GM19043 (cell line): ENCODE measurements around the gene POM121C.
"Not testable (repeated sequence)": the region's sequence is repeated elsewhere in the genome, so short reads cannot be mapped to it uniquely, and the experiment has no call there.

ENCODE experiments used
- ATAC-seq: cut with Tn5 transposase; IDR thresholded peaks from one replicate; pipeline ENCODE4 v1.9.1; 2021; ENCODE audit warnings: low read depth; ENCODE audit not compliant: unreplicated experiment

Gene POM121C

GRCh38 chr7:75439000-75439399, 47.1 kb downstream of the POM121C start:
- ATAC-seq, result not testable (repeated sequence)

GRCh38 chr7:75423481-75423880, 62.6 kb downstream of the POM121C start:
- not testable (repeated sequence) for ATAC-seq

DNA sequence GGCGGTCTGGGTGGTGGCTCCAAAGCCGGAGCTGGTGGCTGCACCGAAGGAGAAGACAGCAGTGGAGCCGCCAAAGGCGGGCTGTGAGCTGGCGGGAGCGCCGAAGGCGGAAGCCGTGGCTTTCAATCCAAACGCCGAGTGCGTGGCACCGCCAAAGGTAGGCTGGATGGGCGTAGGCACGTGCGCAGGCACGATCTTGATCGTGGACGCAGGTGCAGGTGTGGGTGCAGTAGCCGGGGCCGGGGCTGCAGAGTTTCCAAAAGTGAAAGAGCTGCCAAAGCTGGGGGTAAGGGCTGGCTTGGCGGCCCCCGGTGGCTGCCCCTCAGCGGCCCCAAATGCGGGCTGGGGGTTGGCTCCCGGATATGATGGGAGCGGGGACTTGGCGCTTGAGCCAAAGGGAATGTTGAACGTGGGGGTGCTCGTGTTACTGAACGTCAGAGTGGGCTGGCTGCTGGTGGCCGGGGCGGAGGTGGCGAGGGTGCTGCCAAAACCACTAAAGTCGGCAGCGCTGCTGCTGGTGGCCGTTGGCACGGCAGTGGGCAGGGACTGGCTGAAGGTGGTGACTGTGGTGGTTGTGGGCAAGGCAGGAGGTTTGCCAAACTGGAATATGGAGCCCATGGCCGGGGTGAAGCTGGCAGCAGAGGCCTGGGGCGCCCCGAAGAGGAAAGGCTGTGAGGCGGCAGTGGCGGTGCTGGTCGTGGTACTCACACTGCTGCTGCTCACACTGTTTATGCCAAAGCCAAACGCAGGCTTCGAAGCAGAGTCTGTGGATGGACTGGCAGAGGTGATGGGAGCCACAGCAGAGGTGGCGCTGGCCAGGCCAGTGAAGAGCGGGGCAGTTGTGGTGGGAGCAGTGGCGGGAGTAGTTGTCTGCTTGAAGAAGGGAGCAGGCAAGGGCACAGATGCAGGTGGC, 64.0 kb downstream of the POM121C start:
- not testable (repeated sequence) for ATAC-seq

DNA sequence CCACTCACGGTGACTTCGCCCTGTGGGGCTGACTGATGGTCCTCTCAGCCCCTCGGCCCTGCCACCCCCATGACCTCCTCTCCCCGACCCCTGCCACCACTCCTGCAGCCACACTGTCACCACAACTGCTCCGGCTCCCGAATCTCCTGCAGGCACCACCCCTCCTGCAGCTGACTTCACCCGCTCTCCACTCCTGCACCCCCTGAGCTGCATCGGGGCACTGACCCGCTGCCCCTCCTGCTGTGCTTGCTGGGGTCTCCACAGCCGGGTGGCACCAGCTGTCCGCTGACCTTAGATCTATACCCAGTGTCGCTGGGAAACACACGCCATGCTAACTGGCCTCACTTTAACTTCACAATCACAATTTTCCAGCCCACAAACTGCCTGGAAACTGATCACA, 65.9 kb downstream of the POM121C start:
- not testable (repeated sequence) for ATAC-seq

DNA sequence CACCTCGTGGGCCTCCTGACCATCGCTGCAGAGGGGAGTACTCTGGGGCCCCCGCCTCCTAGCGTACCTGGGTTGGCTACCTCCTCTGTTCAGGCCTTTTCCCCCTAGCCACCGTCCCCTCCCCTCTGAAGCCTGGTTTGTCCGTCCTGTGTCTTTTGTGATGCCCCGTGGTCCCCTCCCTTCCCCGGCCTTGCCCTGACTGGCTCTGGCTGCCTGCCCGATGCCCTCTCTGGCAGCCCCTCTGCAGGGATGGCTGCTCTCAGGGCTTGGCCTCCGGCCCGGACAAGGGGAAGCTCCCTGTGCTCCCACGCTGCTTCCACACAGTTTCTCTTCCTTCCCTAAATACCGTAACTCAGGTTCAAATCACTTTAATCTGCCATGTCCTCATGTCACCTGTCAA, 66.4 kb downstream of the POM121C start:
- not testable (repeated sequence) for ATAC-seq

DNA sequence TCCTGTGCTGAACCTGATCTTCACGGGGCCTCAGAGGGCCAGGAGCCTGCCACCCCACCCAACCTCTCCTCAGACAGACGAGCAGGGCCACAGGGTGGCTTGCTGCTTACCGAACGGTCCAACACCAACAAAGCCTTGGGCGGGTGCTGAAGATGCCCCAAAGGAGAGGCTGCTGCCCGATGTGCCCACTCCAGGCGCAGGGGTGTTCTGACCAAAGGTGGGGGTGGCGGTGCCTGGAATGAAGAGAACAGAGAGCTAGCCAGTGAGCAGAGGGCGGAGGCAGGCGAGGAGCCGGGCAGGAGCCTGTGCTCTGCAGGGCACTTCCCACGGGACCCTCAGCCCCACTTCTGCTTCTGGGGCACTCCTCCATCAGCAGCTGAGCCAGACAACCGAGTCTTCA, 66.9 kb downstream of the POM121C start:
- not testable (repeated sequence) for ATAC-seq

DNA sequence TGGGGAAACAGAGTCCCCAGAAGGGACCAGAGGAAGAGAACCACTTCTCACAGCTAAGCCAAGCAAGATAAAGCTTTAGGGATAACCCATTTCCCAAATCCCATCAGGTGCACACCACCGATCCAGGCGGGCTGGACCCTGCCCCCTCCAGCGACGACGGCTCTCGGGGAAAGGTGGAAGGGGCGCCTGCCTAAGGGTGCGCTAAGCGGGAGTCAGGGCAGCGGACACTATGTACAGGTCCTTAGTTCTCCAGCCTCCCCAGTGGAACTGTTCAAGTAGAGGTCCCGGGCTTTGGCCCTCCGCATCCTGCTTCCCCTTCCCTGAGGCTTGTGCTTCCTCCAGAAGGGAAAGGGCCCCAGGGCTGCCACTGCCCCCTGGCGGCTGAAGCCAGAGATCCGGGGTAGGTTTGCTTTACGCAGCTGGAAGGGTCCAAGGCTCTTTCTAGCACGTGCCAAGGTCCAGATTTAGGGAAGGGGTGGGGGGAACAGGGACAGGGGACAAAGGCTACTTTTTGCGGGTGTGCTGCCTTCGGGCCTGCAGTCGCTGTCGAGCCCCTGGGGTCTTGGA, 67.7 kb downstream of the POM121C start:
- not testable (repeated sequence) for ATAC-seq

DNA sequence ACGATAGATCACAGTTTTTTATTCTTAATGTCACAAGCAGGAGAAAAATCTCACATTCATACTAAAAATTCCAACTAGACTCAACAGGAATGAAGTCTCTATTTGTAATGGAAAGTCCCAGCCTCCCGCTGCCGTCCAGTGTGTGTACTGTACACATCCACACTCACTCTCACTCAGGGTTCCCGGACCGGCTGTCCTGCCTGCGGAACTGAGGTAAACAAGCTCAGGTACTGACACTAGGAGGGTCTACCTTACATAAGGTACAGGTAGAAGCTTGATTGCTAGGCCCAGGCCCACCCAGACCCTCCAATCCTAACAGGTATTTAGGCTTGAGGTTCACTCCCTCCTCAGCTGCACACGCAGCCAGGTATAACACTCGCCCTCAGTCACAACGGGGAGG, 69.3 kb downstream of the POM121C start:
- ATAC-seq, result not testable (repeated sequence)

DNA sequence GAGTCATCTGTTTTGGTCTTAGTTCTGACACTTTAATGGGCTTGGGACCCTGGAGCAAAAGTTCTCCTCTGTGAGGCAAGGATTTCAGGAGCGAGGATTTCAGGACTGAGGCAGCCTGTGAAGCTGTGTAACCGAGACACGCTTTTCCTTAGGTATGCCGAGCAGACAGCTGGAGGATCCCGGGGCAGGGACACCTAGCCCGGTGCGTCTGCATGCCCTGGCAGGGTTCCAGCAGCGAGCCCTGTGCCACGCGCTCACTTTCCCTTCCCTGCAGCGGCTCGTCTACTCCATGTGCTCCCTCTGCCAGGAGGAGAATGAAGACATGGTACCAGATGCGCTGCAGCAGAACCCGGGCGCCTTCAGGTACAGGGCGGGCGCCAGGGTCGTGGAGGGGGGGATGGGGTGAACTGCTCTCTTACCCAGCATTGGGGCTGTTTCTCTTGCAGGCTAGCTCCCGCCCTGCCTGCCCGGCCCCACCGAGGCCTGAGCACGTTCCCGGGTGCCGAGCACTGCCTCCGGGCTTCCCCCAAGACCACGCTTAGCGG, 70.2 kb downstream of the POM121C start:
- ATAC-seq, result not testable (repeated sequence)

DNA sequence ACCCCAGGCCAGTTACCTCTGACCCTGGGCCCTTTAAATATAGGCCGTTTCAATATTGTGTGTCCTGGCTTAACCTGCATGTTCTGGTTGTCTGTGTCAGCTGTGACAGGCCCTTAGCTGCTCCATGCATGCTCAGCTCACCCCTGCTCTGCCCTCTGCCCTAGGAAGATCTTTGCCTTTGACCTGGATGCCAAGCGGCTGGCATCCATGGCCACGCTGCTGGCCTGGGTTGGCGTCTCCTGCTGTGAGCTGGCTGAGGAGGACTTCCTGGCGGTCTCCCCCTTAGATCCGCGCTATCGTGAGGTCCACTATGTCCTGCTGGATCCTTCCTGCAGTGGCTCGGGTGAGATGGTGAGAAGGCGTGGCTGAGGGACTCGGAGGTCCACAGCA, 70.7 kb downstream of the POM121C start:
- ATAC-seq, result not testable (repeated sequence)

DNA sequence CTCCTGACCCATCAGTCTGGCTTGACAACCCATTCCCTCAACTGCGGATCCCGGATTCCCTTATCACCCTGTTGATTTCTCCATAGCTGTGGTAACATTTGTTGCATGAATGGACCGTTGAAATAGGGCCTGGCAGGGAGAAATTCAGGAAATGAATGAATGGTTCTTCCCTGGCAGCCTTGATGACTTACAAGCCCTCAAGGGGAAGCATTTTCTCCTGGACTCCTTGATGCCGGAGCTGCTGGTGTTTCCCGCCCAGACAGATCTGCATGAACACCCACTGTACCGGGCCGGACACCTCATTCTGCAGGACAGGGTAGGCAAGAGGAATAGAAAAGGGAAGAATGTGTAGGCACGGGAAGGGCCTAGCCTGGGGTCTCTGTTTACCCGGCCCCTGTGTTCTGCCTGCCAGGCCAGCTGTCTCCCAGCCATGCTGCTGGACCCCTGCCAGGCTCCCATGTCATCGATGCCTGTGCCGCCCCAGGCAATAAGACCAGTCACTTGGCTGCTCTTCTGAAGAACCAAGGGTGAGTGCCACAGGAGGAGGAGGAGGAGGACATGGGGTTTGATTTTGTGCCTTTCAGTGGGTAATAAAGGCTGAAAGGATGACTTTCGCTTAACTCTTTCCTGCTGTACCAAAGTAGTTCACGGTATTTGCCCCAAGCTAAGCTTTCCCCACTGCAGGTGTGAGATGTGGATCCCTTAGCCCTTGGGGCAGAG, 71.2 kb downstream of the POM121C start:
- ATAC-seq, result not testable (repeated sequence)

DNA sequence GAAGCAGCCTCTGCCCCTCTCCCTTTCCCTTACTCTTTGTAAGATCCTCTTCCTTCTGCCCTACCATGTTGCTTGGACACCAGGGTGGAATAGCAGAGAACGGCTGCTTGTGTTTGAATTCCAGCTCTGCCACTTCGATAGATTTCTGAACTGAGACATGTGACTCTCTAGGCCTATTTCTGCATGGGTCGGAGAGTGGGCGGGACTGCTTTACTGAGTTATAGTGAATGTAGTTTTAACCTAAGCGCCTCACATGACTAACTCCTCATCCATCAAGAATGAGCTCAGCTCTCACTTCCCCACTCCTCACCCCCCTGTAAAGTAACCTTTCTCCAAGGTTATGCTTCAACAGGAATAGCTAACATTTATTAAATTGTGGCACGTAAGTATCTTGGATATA, 71.9 kb downstream of the POM121C start:
- not testable (repeated sequence) for ATAC-seq

DNA sequence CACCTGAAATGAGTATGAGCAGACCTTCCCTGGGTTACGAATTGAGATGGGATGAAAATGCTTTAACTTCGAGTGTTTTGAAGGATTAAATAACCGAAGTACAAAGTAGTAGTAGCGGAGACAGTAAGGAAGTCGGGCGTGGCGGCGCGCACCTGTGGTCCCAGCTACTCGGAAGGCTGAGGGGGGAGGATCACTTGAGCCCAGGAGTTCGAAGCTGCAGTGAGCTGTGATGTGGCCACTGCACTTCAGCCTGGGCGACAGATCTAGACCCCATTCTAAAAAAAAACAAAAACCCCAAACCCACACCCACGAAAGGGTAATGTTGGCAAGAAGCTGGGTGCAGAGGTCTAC, 75.3 kb downstream of the POM121C start:
- ATAC-seq, result not testable (repeated sequence)

DNA sequence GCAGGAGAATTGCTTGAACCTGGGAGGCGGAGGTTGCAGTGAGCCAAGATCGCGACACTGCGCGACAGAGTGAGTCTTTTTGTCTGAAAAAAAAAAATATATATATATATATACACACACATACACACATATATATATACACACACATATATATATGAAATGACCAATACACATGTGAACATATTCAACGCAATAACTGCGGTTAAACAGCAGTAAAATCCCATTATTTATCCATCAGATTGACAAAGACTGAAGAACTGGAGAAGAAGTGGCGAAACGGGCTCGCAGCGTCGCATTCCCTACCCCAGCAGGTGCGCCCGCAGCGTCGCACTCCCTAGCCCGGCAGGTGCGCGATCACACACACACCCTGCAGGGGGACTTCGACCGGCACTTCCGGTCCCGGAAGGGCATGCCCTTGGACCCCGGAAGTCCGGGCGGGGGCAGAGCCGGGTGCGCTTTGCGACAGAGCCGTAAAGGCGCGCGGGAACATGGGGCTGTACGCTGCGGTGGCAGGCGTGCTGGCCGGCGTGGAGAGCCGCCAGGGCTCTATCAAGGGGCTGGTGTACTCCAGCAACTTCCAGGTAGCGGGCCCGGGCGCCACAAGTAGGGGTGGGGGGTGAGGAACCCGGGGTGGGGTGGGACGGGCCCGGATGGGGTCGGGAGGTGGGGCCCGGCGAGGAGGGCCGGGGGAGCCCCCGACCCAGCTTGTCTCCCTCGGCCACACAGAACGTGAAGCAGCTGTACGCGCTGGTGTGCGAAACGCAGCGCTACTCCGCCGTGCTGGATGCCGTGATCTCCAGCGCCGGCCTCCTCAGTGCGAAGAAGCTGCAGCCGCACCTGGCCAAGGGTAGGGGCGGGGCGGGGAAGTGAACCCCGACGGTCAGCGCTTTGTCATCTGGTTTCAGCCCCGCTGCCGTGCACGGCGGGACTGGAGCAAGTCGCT, 75.9 kb downstream of the POM121C start:
- ATAC-seq, result peak; percentile 92

DNA sequence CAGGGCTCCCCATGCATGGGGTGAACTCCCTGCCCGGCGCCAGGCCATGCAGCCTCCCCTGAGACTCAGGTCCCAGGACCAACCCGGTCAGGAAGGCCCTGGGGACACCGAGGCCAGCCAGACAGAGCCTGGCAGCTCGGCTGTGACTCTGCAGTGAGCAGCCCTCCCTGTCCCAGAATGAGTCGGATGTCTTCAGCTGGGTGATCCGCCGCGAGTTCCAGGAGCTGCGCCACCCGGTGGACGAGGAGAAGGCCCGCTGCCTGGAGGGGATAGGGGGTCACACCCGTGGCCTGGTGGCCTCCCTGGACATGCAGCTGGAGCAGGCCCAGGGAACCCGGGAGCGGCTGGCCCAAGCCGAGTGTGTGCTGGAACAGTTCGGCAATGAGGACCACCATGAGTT, 81.4 kb downstream of the POM121C start:
- not testable (repeated sequence) for ATAC-seq

- not testable (repeated sequence) for ATAC-seq
These were observed 82.3 kb downstream of the POM121C start for GRCh38 chr7:75403455-75404443.

DNA sequence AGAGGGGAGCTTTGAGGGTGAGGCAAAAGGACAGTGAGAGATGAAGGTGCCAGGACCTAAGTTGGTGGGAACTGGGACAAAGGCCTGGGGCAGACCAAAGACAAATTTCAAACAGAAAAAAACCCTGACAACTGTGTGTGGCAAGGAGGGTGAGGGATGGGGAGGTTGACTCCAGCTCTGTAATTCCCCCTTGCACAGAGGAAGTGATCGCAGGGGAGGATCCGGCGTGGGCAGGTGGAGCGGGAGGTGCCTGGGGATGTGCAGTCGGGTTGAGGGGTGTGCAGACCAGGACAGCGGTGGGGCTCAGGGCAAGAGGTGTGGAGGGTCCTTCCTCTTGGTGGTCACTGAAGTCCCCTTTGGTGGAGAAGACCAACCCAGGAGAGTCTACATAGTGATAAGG, 85.5 kb downstream of the POM121C start:
- not testable (repeated sequence) for ATAC-seq

GRCh38 chr7:75398771-75399700, 87.1 kb downstream of the POM121C start:
- ATAC-seq, result peak; percentile 60
